ENCODE measurements around the gene NUP210L. TPM values are rescaled to one million over a fixed set of nuclear protein-coding genes. Genes with fewer than 3 reads are reported as not detected.

Gene NUP210L
- total and polyA plus RNA-seq, 9 of the 15 experiments (the other 6 are each of a cell fraction or from before 2014, with no cell fraction given), result 0.01 to 0.04 TPM; not detected in 7

- TF ChIP-seq ZHX1 (conservative IDR thresholded peaks at IDR 0.05; ENCODE audit: low read length) (0 out of 2 replicates have a peak, but pooled peaks have one; percentile 48), ZNF408 (CRISPR knock-in tag; IDR thresholded peaks at IDR 0.05; ENCODE audit: low read depth) (no peak), DPF2 (IDR thresholded peaks at IDR 0.05) (peak; percentile 96), SRSF1 (IDR thresholded peaks at IDR 0.05; ENCODE audit: low read depth, low read length) (no peak), TRIM28 (IDR thresholded peaks at IDR 0.05) (peak; percentile 84; the same call in 1 of the 2 replicates), CREB1 (IDR thresholded peaks at IDR 0.05) (0 out of 2 replicates have a peak, but pooled peaks have one; percentile 26), CREB1 (CRISPR knock-in tag; IDR thresholded peaks at IDR 0.05) (peak; percentile 49; the same call in 1 of the 2 replicates), SMARCA5 (IDR thresholded peaks at IDR 0.05) (peak; percentile 15; the same call in 1 of the 2 replicates), HNRNPL (IDR thresholded peaks at IDR 0.05; ENCODE audit: low read depth, low read length) (no peak), STAT5B (CRISPR knock-in tag; IDR thresholded peaks at IDR 0.05) (no peak), ERF (CRISPR knock-in tag; IDR thresholded peaks at IDR 0.05) (no peak), MYC (IDR thresholded peaks at IDR 0.05; ENCODE audit: low read depth, low read length) (peak; percentile 76; the same call in 1 of the 2 replicates), MYC (CRISPR knock-in tag; IDR thresholded peaks at IDR 0.05; ENCODE audit: borderline replicate concordance, low read depth) (no peak), ZNF507 (tag; conservative IDR thresholded peaks at IDR 0.05) (no peak), ZNF3 (CRISPR knock-in tag; IDR thresholded peaks at IDR 0.05) (no peak), MED1 (CRISPR knock-in tag; IDR thresholded peaks at IDR 0.05; ENCODE audit: borderline replicate concordance) (no peak), ZNF280B (CRISPR knock-in tag; IDR thresholded peaks at IDR 0.05) (no peak), CREB3 (tag; conservative IDR thresholded peaks at IDR 0.05; ENCODE audit: low read depth) (no peak)
Observed at GRCh38 chr1:154157520-154158306, 2.8 kb upstream of the NUP210L start (continued).

Data from K562 (cell line).